ENCODE data around the gene NAT8L.

- no peak for TF ChIP-seq CTCF (IDR thresholded peaks at IDR 0.05; ENCODE audit: extremely low read depth in 1 of 2, insufficient read depth in 1 of 2, low read depth in 1 of 2, low read length in 2 of 2)
- TF ChIP-seq POLR2A (IDR thresholded peaks at IDR 0.05; ENCODE audit: low read depth, low read length): no peak
These were observed 15.6 kb upstream of the NAT8L start for GRCh38 chr4:2043396-2044118.

Data from endothelial cell of umbilical vein (primary cell).